Epithelial cell of esophagus (primary cell): ENCODE measurements around the gene SORBS1.

Experiments
- DNase-seq: peaks from one replicate; pipeline ENCODE4 v3.0.0; 2010; ENCODE audit warnings: low read depth
- H3K4me3 ChIP-seq: 2 replicates; pipeline ENCODE4 v1.5.1; 2011; ENCODE audit warnings: mild to moderate bottlenecking, low read length, control low read depth
- CTCF ChIP-seq: IDR thresholded peaks from 2 replicates; pipeline ENCODE4 v1.5.1; 2011; ENCODE audit warnings: low read depth, mild to moderate bottlenecking, low read length, control low read depth, inconsistent platforms; ENCODE audit not compliant: insufficient read depth; ENCODE audit errors: missing control alignments

Gene SORBS1

DNA sequence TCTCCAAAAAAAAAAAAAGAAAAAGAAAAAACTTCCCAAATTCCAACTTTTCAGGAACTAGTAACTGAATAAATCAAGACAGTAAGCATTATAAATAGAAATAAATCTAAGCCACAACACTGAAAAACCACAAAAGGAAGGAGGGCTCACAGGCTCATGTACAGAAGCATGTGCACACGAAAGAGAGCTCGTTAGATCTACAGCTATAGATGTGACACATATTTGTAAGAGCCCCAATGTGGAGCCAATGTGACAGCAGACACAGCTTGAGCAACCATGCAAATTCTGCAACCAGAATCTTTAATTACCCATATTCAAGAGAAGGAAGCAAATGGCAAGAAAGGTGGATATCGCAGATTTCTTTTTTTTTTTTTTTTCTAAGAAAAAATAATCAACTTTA, 94.7 kb downstream of the SORBS1 start:
- no peak for DNase-seq
- no peak overlapping the region for H3K4me3 ChIP-seq
- no peak for TF ChIP-seq CTCF

- no peak for TF ChIP-seq CTCF
- no peak overlapping the region for H3K4me3 ChIP-seq
- DNase-seq, result no peak
Observed at GRCh38 chr10:95464280-95464679, 96.9 kb downstream of the SORBS1 start.

DNA sequence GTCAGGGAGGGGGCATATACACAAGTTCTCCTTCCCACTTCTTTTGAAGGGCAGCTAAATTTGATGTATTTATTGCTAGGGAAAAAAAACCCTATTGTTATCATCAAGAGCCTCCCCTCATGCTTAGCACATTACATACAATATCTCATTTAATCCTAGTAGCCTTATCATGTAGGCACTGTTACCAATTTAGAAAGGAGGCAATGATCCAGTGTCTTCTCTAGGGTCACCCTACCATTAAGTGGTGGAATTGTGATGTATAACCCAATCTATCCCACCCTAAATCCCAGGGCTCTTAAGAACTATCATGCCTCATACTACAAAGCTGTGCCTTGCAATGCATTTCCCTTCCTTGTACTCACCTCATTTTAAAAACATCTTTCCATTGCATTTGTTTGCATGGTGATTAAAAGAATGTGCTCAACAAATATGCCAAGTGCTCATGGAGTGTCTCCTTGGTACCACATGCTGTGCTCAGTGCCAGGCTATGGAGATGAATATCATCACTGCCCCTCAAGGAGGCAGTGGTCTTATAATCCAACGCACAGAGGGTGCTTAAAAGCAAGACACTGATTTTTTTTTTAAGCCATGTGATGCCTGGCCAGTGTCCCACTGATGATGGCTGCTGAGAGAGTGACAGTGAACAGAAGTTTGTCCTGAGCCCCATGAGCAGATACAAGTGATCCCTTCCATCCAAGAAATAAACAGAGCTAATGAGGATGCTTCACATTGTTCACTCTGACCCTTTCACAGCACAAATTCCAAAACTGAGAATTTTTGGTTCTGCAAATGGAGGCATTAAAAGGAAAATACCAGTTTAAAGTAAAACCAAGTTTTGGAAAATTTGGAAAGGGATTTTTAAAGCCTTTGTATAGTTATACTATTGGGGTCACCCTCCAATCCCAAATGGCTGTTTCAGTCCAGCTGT, 98.2 kb downstream of the SORBS1 start:
- TF ChIP-seq CTCF, result no peak
- DNase-seq, result no peak

GRCh38 chr10:95461611-95462010, 99.6 kb downstream of the SORBS1 start:
- no peak overlapping the region for H3K4me3 ChIP-seq
- no peak for DNase-seq
- no peak for TF ChIP-seq CTCF

More for the DNA sequence above, 98.2 kb downstream of the SORBS1 start:
- no peak overlapping the region for H3K4me3 ChIP-seq

GRCh38 chr10:95459446-95460045, 101.6 kb downstream of the SORBS1 start:
- no peak overlapping the region for H3K4me3 ChIP-seq
- no peak for DNase-seq
- no peak for TF ChIP-seq CTCF

DNA sequence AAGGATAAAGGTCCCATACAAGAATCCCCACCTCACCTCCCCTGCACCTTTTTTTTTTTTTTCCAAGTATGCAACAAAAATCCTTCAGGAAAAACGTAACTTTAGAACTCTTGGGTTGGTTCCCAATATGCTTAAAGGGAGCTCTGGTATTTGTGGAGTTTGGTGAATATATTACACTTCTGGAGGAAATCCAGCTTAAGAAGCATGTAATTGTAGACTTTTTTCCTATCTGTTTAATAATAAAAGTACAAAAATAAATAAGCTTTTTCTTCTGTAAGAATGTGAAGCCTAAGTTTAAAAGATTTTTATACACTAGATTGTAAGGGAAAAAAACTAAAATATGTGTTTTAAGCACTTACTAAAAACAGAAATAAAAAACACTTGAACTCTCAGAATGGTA, 102.3 kb downstream of the SORBS1 start:
- no peak for TF ChIP-seq CTCF
- no peak for DNase-seq
- H3K4me3 ChIP-seq, result no peak overlapping the region

- no peak overlapping the region for H3K4me3 ChIP-seq
- DNase-seq, result no peak
- TF ChIP-seq CTCF, result no peak
Observed at GRCh38 chr10:95458014-95458413, 103.2 kb downstream of the SORBS1 start.
